Peyer's patch (tissue), 4 donors: ENCODE measurements around the gene OASL.

Source experiments
- CTCF ChIP-seq, 6 experiments: fragments of 450-650 bp in 4 of 6; fragments of 200-600 bp in 2 of 6; sonication (generic) in 1 of 6; IDR thresholded peaks; one replicate each; pipeline ENCODE4 v1.5.1; 2017 to 2019; ENCODE audit warnings: antibody characterized with exemption in 6 of 6, mild to moderate bottlenecking in 3 of 6, moderate library complexity in 1 of 6
- POLR2A ChIP-seq, 2 donors: fragments of 450-650 bp; IDR thresholded peaks; one replicate each; pipeline ENCODE4 v1.5.1; 2017; ENCODE audit warnings: antibody characterized with exemption in 2 of 2, mild to moderate bottlenecking in 2 of 2, moderate library complexity in 2 of 2

DNA sequence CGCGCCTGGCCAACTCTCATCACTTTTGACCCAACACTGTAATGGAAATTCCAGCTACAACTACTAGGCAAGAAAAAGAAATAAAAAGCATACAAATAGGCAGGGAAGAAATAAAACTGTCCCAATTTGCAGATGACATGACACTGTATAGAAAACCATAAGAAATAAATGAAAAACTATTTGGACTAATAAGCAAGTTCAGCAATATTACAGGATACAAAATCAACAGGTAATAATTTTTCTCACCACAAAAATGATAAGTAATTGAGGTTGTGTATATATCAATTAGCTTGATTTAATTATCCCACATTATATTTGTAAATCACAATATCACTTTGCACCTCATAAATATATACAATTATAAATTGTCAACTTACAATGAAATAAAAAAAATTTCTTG, 41.9 kb upstream of the OASL start:
- TF ChIP-seq POLR2A (IDR thresholded peaks at IDR 0.05) (no peak), CTCF (IDR thresholded peaks at IDR 0.05) (no peak)
